C4-2B (cell line): ENCODE data around the gene ITGAX.

ENCODE experiments used
- H3K27ac ChIP-seq: fragments of 450-650 bp; 2 replicates; pipeline ENCODE4 v1.5.1; 2017
- ZFX ChIP-seq: fragments of 450-650 bp; IDR thresholded peaks from 2 replicates; pipeline ENCODE4 v1.6.1; 2017
- TF ChIP-seq, protein P1 (sequence below): fragments of 450-650 bp; conservative IDR thresholded peaks from 2 replicates; pipeline ENCODE4 v1.5.1; 2017; ENCODE audit warnings: mild to moderate bottlenecking

ITGAX gene

DNA sequence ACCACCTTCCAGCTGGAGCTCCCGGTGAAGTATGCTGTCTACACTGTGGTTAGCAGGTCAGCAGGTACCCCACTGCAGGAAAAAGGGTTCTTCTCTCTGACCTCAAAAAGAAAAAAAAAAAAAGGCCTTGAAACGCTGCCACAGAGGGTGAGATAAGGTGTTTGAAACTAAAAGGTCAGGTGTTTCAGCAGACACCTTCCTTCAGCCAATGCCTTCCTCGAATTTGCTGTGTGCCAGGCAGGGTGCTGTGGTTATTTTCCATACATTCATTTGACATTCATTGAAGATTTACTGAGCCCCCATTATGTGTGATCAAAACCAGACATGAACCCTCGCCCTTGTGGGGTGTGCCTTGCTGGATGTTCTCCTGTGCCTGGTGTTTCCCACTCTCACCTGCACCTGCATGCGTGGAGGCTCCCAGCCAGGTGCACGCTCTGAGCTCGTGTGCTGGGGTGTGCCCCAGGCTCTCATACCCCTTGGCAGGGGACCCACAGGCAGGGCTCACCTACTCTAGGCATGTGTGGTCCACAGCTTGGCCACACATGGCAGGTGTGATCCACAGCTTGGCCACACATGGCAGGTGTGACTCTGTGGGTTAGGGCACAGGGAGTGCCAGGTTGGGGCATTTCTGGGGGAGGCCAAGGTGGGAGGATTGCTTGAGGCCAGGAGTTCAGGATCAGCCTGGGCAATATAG is 22.4 kb downstream of the ITGAX start:
- no peak overlapping the region for H3K27ac ChIP-seq
- no peak for TF ChIP-seq ZFX
- TF ChIP-seq, protein P1, sequence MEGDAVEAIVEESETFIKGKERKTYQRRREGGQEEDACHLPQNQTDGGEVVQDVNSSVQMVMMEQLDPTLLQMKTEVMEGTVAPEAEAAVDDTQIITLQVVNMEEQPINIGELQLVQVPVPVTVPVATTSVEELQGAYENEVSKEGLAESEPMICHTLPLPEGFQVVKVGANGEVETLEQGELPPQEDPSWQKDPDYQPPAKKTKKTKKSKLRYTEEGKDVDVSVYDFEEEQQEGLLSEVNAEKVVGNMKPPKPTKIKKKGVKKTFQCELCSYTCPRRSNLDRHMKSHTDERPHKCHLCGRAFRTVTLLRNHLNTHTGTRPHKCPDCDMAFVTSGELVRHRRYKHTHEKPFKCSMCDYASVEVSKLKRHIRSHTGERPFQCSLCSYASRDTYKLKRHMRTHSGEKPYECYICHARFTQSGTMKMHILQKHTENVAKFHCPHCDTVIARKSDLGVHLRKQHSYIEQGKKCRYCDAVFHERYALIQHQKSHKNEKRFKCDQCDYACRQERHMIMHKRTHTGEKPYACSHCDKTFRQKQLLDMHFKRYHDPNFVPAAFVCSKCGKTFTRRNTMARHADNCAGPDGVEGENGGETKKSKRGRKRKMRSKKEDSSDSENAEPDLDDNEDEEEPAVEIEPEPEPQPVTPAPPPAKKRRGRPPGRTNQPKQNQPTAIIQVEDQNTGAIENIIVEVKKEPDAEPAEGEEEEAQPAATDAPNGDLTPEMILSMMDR = no peak

DNA sequence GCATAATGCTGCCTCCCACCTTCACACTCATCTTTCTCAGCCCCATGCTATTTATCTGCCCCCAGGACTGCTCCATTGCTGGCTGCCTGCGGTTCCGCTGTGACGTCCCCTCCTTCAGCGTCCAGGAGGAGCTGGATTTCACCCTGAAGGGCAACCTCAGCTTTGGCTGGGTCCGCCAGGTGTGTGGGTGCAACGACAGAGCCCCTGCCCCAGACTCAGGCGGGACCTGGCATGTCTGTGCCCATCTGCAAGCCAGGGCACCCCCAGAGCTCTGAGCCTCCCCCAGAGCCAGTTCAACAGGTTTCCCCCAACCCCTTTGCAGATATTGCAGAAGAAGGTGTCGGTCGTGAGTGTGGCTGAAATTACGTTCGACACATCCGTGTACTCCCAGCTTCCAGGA is 25.2 kb downstream of the ITGAX start:
- no peak overlapping the region for H3K27ac ChIP-seq
- TF ChIP-seq ZFX = no peak
- TF ChIP-seq, protein P1 = no peak

DNA sequence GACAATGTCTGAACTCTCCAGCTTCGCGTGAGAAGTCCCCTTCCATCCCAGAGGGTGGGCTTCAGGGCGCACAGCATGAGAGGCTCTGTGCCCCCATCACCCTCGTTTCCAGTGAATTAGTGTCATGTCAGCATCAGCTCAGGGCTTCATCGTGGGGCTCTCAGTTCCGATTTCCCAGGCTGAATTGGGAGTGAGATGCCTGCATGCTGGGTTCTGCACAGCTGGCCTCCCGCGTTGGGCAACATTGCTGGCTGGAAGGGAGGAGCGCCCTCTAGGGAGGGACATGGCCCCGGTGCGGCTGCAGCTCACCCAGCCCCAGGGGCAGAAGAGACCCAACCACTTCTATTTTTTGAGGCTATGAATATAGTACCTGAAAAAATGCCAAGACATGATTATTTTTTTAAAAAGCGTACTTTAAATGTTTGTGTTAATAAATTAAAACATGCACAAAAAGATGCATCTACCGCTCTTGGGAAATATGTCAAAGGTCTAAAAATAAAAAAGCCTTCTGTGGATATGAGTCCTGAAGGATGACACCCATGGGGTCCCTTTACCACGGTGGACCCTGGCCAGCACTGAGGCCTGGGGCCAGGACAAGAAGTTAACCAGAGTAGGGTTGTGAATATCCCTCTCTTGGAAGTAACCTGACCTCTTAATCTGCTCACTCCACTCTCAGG is 27.6 kb downstream of the ITGAX start:
- no peak for TF ChIP-seq ZFX
- TF ChIP-seq, protein P1 = peak; percentile 92
- no peak overlapping the region for H3K27ac ChIP-seq

DNA sequence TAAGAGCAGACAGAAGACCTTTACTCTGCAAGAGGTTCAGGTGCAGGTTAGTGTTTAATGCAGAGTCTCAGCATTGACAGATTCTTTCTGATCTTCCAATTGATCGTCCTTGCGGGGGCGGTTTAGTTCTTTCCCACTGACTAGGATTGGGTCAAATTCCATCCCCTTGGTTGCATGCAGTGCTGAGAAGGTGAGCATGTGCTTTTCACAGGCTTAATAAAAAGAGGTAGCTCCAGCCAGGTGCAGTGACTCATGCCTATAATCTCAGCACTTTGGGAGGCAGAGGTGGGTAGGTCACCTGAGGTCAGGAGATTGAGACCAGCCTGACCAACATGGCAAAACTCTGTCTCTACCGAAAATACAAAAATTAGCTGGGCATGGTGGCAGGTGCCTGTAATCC is 30.7 kb downstream of the ITGAX start:
- no peak overlapping the region for H3K27ac ChIP-seq
- TF ChIP-seq, protein P1 = no peak
- no peak for TF ChIP-seq ZFX

DNA sequence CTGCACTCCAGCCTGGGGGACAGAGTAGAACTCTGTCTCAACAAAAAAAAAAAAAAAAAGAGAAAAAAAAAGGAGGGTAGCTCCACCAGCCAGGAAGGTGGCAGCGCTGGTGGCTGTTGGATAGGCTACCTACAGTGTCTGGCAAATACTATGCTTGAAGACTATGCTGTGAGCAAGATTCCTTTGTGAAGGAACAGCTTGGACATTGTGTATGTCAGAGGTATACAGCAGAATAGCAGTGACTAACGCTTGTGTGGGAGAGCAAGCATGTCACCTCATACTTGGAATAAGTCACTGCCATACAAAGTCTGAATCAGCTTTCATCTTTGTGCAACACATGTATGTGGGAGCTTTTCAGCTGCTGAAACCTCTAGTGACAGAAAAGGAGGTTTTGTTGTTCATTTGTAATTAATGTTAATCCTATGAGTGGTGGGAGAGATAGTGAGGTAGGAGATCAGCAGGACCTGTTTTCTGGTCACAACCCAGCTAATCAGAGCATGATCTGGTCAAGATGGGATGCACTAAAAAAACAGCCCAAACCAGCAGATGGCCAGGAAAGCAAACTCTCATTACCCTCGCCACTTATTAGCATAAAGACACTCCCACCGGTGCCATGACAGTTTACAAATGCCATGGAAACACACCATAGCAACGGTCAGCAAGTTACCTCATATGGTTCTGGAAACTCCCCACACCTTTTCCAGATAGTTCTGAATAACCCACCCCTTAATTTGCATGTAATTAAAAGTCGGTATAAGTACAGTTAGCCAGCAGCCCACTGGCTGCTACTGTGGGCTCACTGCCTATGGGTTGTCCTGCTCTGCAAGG is 31.4 kb downstream of the ITGAX start:
- no peak overlapping the region for H3K27ac ChIP-seq
- TF ChIP-seq, protein P1 = no peak
- TF ChIP-seq ZFX = no peak

DNA sequence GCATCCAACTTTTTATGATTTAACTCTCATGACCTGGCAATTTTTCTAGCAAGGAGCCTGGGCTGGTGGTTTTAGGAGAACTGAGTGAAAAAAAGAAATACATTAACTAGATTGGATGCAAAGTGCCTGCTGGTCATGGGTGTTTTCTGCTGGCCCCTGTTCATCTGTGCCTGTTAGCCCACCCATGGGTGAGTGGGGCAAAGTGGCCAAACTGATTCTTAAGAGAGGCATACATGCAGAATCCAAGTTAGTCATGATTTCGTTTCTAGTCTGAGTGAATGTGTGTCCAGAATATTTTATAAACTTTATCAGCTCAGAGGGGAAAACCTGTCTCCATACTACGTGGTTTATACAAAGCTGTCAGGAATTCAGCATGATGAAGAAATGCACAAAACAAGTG is 33.6 kb downstream of the ITGAX start:
- TF ChIP-seq ZFX = no peak
- TF ChIP-seq, protein P1 = no peak
- H3K27ac ChIP-seq = no peak overlapping the region

DNA sequence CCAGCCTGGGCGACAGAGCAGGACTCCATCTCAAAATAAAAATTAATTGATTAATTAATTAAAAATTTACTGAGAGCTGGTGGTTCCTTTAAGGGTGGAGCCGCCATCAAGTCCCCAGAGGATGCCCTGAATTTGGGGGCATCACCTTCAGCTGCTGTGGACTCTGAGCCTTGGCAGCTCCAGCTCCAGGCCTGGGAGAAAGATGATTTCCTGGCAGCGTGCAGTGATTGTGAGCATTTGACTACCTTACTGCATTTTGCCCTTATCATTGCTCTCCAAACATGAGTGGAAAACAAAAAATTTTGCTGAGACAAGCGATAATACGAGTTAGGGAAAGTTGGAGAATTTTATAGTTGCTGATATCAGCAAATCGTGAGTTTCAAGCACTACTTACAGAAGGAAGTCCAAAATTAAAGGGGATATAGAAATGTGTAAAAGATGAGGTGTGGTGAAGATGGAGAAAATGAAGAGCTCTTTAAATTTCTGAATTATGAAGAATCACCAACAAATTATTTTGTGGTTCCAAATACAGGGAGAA is 35.6 kb downstream of the ITGAX start:
- TF ChIP-seq ZFX = no peak
- TF ChIP-seq, protein P1 = no peak
- H3K27ac ChIP-seq = no peak overlapping the region
